OCI-LY7 (cell line): ENCODE measurements around the gene DDX25. TPM values are rescaled to one million over a fixed set of nuclear protein-coding genes. Genes with fewer than 3 reads are reported as not detected.
A peak's percentile ranks its signal among the peaks of the same experiment; 100 is the strongest.

Source experiments
- BruUV-seq: library from RNA; stranded (reverse); fragments of 400-500 nt; replicated peaks from 2 replicates; lab custom pipeline; 2021; lab: Mats Ljungman, UMichigan
- CTCF ChIA-PET: fragments of 300-600 bp; sonication (Branson Sonifier 250); formaldehyde crosslinking; loops from one replicate; lab custom pipeline; 2022; ENCODE audit warnings: antibody characterized with exemption; ENCODE audit not compliant: unreplicated experiment; lab: Charles Lee
- POLR2A ChIA-PET: fragments of 300-600 bp; sonication (Branson Sonifier 250); formaldehyde crosslinking; loops from one replicate; lab custom pipeline; 2022; ENCODE audit warnings: antibody characterized with exemption; lab: Charles Lee
- DNase-seq: peaks from one replicate; pipeline ENCODE4 v3.0.0-alpha.2; 2015; ENCODE audit warnings: low spot score
- H2AFZ ChIP-seq: fragments of 200-600 bp; sonication (generic), shearing (Covaris generic); 2 replicates; pipeline ENCODE4 v1.6.1; 2014; ENCODE audit warnings: mild to moderate bottlenecking, antibody characterized with exemption, low read length, moderate library complexity
- H3K27ac ChIP-seq: fragments of 200-600 bp; sonication (generic); 2 replicates; pipeline ENCODE4 v1.5.1; 2014; ENCODE audit warnings: mixed run types, low read depth, mild to moderate bottlenecking, moderate library complexity, low read length, inconsistent platforms; ENCODE audit not compliant: poor library complexity, severe bottlenecking
- H3K36me3 ChIP-seq: fragments of 200-600 bp; sonication (generic); 2 replicates; pipeline ENCODE4 v1.6.1; 2014; ENCODE audit warnings: mild to moderate bottlenecking, antibody characterized with exemption, low read length, moderate library complexity, mixed read lengths; ENCODE audit not compliant: insufficient read depth
- H3K4me1 ChIP-seq: fragments of 200-600 bp; sonication (generic); 2 replicates; pipeline ENCODE4 v1.5.1; 2014; ENCODE audit warnings: mild to moderate bottlenecking, low read length; ENCODE audit not compliant: insufficient read depth, poor library complexity, severe bottlenecking
- H3K4me2 ChIP-seq: fragments of 200-600 bp; sonication (generic); 2 replicates; pipeline ENCODE4 v1.6.1; 2014; ENCODE audit warnings: mild to moderate bottlenecking, low read length
- H3K4me3 ChIP-seq: fragments of 200-600 bp; sonication (generic); 2 replicates; pipeline ENCODE4 v1.5.1; 2014; ENCODE audit warnings: mild to moderate bottlenecking, low read depth, low read length; ENCODE audit not compliant: poor library complexity, severe bottlenecking
- H3K79me2 ChIP-seq: fragments of 200-600 bp; sonication (generic); 2 replicates; pipeline ENCODE4 v1.6.1; 2016; ENCODE audit warnings: low read depth, mild to moderate bottlenecking, low read length, moderate library complexity, mixed read lengths; ENCODE audit not compliant: insufficient read depth
- H3K9me2 ChIP-seq: fragments of 200-600 bp; sonication (generic); 2 replicates; pipeline ENCODE4 v1.6.1; 2016; ENCODE audit warnings: mild to moderate bottlenecking, low read length, mixed read lengths; ENCODE audit not compliant: insufficient read depth
- H3K9me3 ChIP-seq: fragments of 200-600 bp; sonication (generic); 2 replicates; pipeline ENCODE4 v1.6.1; 2014; ENCODE audit warnings: mild to moderate bottlenecking, mixed run types, low read length, mixed read lengths
- H4K20me1 ChIP-seq: fragments of 200-600 bp; sonication (generic); 2 replicates; pipeline ENCODE4 v1.6.1; 2014; ENCODE audit warnings: mild to moderate bottlenecking, antibody characterized with exemption, low read length, moderate library complexity, mixed read lengths; ENCODE audit not compliant: insufficient read depth
- CTCF ChIP-seq: fragments of 200-600 bp; sonication (generic); conservative IDR thresholded peaks from 2 replicates; pipeline ENCODE4 v1.5.1; 2014; ENCODE audit warnings: mild to moderate bottlenecking, antibody characterized with exemption, low read length, moderate library complexity, mixed read lengths
- EZH2phosphoT487 ChIP-seq: fragments of 200-600 bp; sonication (generic); IDR thresholded peaks from 2 replicates; pipeline ENCODE4 v1.6.1; 2018; ENCODE audit warnings: low read depth, borderline replicate concordance, mild to moderate bottlenecking, mixed run types, antibody characterized with exemption, low read length, moderate library complexity, mixed read lengths
- intact Hi-C: fragments of 100-400 bp; cut with micrococcal nuclease; formaldehyde crosslinking; loops from one replicate; pipeline ENCODE4 v1.10.0; 2022; ENCODE audit not compliant: unreplicated experiment
- total RNA-seq, 2 experiments: library from RNA; depleted of rRNA in 1 of 2; stranded (reverse); fragments of >200 nt in 1 of 2; shearing (Covaris generic) in 1 of 2; gene quantifications; 2 replicates each; pipeline ENCODE4 v1.2.3, GENCODE V29; 2014 to 2022

Gene DDX25
- total RNA-seq, 2 experiments from 2014 or later, result 0.13 TPM; not detected in 1

GRCh38 chr11:125873881-125874555, 30.3 kb upstream of the DDX25 start:
- BruUV-seq, result no TSS peak
- POLR2A ChIA-PET, result no interaction called here
- intact Hi-C loops, result loop anchor here (1.0 to 5.0 kb wide), 2 partner anchors 248 to 307 kb away; partner anchors contain the start of gene EI24

GRCh38 chr11:125874556-125875124, 29.7 kb upstream of the DDX25 start:
- Histone ChIP-seq H3K9me3 (peaks cover 17% of the 10 kb centered on the region), H3K36me3 (peaks cover 27% of the 10 kb centered on the region), H3K4me2 (no peak overlapping the region), H3K27ac (no peak overlapping the region), H3K4me3 (no peak overlapping the region), H3K4me1 (peaks cover 3% of the 10 kb centered on the region), H3K79me2 (peaks cover 13% of the 10 kb centered on the region; the same call in 1 of the 2 replicates), H3K9me2 (no peaks in the 10 kb centered on the region), H2AFZ (no peak overlapping the region), H4K20me1 (no peaks in the 10 kb centered on the region)
- intact Hi-C loops, result loop anchor here (1.0 to 5.0 kb wide), 2 partner anchors 248 to 307 kb away; partner anchors contain the start of gene EI24
- BruUV-seq, result no TSS peak
- TF ChIP-seq EZH2phosphoT487, result no peak
- TF ChIP-seq CTCF, result peak; percentile 81
- ChIA-PET CTCF (no interaction called here), POLR2A (no interaction called here)
- DNase-seq, result peak; percentile 61

More at GRCh38 chr11:125873881-125874555, 30.3 kb upstream of the DDX25 start:
- H3K4me1 ChIP-seq, result peaks cover 3% of the 10 kb centered on the region
- DNase-seq, result no peak
- H3K36me3 ChIP-seq, result peaks cover 27% of the 10 kb centered on the region
- CTCF ChIA-PET, result interaction anchor here (0.6 kb wide), 1 partner anchor 421 kb away, joined by 3 read pairs; no protein-coding TSS in a partner anchor
- peaks cover 13% of the 10 kb centered on the region; the same call in 1 of the 2 replicates for H3K79me2 ChIP-seq
- H4K20me1 ChIP-seq, result no peaks in the 10 kb centered on the region
- H3K9me2 ChIP-seq, result no peaks in the 10 kb centered on the region
- no peak overlapping the region for H3K27ac ChIP-seq
- no peak for TF ChIP-seq EZH2phosphoT487
- TF ChIP-seq CTCF, result no peak
- H2AFZ ChIP-seq, result no peak overlapping the region
- peaks cover 17% of the 10 kb centered on the region for H3K9me3 ChIP-seq
- H3K4me3 ChIP-seq, result no peak overlapping the region
- no peak overlapping the region for H3K4me2 ChIP-seq

- Histone ChIP-seq H3K79me2 (peaks cover 23% of the 10 kb centered on the region), H3K9me2 (no peaks in the 10 kb centered on the region), H3K4me2 (no peak overlapping the region), H4K20me1 (no peaks in the 10 kb centered on the region), H3K27ac (no peak overlapping the region), H3K4me1 (peaks cover 14% of the 10 kb centered on the region), H3K9me3 (no peaks in the 10 kb centered on the region), H3K36me3 (peaks cover 19% of the 10 kb centered on the region), H3K4me3 (no peak overlapping the region), H2AFZ (no peak overlapping the region)
- no peak for DNase-seq
- intact Hi-C loops, result no loop called here
- ChIA-PET POLR2A (interaction anchor here (0.6 to 1.5 kb wide), 7 partner anchors 14 to 1080 kb away, joined by 3 to 8 read pairs (median 3); partner anchors contain the start of genes PUS3 and TMEM218), CTCF (no interaction called here)
- BruUV-seq, result no TSS peak
- no peak for TF ChIP-seq EZH2phosphoT487
- no peak for TF ChIP-seq CTCF
Observed at GRCh38 chr11:125881291-125881690, 23.0 kb upstream of the DDX25 start.
